ENCODE results near the gene SFPQ.
A peak's percentile ranks its signal among the peaks of the same experiment; 100 is the strongest.
"Not testable (repeated sequence)": the region's sequence is repeated elsewhere in the genome, so short reads cannot be mapped to it uniquely, and the experiment has no call there.

Gene SFPQ, protein sequence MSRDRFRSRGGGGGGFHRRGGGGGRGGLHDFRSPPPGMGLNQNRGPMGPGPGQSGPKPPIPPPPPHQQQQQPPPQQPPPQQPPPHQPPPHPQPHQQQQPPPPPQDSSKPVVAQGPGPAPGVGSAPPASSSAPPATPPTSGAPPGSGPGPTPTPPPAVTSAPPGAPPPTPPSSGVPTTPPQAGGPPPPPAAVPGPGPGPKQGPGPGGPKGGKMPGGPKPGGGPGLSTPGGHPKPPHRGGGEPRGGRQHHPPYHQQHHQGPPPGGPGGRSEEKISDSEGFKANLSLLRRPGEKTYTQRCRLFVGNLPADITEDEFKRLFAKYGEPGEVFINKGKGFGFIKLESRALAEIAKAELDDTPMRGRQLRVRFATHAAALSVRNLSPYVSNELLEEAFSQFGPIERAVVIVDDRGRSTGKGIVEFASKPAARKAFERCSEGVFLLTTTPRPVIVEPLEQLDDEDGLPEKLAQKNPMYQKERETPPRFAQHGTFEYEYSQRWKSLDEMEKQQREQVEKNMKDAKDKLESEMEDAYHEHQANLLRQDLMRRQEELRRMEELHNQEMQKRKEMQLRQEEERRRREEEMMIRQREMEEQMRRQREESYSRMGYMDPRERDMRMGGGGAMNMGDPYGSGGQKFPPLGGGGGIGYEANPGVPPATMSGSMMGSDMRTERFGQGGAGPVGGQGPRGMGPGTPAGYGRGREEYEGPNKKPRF

DNA sequence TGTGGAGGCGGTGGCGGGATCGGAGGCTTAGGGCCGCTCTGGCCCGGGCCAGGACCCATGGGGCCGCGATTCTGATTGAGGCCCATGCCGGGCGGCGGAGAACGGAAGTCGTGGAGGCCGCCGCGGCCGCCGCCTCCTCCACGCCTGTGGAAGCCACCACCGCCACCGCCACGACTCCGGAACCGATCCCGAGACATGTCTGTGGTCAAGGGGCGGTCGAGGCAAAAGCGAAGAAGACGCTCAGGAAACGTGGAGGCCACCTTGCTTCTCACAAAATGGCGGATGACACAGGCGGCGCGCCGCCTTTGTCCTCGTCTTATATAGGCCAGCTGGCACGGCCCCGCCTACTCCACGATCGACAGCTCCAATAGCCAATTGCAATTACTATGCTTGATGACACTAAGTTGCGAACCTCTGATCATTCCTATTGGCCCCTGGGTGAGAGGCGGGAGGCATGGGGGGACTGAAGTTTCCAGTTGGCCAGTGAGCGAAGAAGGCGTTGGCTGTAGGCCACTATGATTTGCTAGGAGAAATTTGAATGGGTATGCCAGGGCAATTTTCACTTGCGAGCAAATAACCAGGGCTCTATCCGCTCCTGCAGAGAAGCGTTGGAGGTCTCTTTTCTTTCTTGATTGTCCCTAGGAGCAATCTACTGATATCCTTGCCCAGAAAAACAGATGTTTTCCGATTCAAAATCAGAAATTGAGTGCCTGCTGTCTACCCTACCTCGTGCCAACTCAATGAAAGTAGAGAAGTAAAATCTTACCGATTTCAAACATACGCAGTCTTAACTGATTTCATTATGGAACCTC, at the start of gene SFPQ:
Gene SFPQ, minus strand, starts transcription at position 293 of the 812 bp plus-strand sequence. Its CDS starts 96 bp downstream, at position 197.
- peak; percentile 99 for DNase-seq

DNA sequence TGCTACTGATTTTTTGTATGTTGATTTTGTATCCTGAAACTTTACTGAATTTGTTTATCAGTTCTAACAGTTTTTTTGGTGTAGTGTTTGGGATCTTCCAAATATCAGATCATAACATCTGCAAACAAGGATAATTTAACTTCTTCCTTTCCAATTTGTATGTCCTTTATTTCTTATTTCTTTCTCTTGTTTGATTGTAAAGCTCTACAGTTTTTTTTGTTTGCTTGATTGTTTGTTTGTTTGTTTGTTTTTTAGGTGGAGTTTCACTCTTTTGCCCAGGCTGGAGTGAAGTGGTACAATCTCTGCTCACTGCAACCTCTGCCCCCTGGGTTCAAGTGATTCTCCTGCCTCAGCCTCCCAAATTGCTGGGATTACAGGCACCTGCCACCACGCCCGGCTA, 43.8 kb upstream of the SFPQ start:
- not testable (repeated sequence) for DNase-seq

DNA sequence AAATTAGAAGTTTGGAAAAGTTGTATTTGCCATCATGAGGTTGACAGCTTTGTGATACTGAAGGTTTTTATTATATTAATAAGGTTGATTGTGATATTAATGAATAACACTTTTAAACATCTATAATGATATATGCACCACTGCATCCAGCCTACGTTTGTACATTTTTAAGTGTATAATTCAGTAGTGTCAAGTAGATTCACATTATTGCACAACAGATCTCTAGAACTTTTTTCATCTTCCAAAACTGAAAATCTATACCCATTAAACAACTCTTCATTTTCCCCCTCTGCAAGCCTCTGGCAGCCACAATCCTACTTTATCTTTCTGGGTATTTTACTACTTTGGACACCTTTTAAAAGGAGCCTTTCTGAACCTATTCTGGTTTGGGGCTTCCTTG, 38.3 kb upstream of the SFPQ start:
- no peak for DNase-seq

DNA sequence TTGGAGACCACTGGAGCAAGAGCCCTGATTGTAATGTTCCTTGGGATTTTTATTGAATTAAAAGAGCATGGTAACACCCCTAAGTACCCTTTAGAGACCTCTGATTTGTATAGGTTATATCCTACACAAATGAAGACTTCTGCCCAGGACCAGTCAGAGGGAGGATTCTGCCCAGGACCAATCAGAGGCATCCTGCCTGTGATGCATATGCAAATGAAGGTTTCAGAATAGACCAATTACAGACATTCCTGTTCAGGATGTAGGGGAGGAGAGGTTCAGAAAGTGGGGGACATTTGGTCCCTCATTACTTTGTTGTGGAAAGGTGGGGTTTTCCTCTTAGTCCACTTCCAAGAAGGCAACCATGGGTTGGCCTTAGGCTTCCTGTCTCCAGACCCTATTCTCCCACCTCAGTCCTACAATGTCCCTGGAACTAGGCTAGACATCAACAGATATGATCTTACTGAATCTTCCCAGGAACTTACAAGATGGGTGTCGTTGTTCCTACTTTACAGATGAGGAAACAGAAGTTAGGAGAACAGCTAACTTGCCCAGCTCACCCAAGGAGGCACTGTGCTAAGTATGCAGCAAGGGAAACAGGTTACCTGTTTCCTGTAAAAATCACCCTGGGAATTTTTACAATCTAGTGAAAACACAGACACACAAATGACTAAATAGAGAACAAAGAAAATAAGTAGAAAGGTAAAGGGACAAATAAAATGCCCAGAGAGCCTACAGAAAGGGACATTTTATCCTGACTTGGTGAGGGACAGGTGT, 36.8 kb upstream of the SFPQ start:
- no peak for DNase-seq

DNA sequence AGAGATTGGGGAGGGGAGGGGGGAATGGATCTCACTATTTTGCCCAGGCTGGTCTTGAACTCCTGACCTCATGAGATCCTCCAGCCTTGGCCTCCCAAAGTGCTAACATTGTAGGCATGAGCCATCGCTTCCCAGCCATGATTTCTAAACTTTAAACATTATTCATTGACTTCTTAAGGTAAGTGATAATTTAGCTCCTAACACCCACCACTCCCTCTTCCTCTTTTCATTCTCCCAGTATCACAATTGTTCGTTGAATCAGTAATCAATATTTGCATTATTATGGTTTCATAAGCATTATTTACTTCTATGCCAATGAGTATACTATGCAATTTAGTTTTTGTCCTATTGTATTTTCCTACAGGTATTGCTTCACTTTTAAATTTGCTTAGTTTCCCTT, 33.6 kb upstream of the SFPQ start:
- DNase-seq = no peak

DNA sequence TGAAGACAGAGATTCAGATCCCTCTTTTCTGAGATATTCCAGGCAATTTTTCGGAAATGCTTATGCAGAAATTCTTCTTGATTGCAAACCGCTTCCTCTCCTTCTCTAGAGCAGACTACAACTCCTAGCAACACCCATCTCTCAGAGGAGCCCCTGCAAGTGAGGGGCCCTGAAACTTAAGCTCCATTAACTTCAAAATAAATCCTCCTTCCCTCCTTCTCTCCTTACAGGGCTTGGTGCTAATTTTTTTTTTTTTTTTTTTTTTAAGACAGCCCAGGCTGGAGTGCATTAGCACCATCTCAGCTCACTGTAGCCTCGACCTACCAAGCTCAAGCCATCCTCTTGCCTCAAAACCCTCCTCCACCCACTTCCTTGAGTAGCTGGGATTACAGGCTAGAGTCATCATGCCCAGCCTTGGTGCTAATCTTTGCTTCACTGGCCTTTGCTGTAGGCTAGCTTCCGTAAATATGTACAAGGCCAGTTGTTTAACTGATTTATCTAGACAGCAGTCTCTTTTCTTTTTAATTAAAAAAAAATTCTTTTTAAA, 30.2 kb upstream of the SFPQ start:
- no peak for DNase-seq

DNA sequence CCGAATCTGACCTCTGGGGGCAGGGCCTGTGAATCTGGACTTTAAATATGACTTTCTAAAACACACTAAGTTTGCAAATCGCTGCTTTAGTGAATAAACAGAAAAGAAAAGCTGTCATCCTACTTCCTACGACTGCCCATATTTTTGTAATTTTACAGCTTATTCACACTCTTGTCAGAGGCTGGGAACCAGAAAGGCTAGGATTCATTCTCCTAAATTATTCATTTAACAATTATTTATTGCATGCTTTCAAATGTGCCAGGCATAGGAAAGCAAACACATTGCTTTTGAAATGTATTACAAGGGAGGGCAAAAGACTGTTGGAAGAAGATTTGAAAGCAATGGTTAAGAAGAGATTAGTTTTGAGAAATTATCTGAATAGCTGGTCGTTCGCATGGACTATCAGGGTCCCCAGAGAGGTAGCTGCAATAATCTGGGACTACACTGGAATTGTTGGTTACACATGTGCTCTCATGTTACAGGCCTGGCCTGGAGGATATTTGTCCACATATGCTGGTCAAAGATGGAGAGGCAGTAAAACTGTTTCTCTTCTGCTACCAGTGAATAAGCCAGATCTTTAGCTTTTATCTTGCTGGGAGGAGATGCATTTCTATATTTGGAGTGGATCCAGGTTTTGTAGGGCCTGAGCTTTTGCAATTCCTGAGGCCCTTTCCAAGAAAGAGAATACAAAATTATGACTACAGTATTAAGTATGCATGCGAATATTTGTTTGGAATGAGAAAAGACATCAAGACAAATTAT, 29.6 kb upstream of the SFPQ start:
- DNase-seq = no peak

DNA sequence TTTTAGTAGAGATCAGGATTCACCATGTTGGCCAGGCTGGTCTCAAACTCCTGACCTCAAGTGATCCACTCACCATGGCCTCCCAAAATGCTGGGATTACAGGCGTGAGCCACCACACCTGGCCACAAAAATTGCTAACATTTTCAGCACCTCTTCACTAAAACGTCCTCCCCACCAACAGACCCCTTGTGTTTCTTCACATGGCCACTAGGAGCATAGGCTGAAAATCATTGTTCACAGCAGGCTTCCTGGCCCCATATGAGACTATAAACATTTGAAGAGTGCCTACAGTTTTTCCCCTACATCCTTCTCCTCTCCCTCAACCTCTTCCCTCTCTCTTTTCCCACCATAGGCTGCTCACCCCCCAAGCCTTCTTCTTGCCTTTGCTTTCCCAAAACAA, 28.0 kb upstream of the SFPQ start:
- no peak for DNase-seq

DNA sequence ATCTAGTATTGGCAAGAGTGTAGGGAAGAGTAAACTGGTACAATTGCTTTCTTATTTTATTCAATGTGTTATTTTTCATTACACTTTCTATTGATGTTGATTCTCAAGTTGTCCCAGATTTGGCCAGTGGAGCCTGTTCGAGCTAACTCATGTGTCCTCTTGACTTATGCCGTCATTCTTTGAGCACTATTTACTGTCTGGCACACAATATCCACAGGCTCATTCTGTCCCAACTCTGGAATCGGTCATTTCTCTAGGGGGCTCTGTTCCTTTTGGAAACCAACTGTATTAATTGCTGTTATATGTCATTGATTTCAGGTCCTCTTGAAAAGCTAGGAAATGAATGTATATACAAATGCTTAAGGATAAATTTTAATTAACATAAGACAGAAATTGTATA, 22.4 kb upstream of the SFPQ start:
- DNase-seq = no peak

DNA sequence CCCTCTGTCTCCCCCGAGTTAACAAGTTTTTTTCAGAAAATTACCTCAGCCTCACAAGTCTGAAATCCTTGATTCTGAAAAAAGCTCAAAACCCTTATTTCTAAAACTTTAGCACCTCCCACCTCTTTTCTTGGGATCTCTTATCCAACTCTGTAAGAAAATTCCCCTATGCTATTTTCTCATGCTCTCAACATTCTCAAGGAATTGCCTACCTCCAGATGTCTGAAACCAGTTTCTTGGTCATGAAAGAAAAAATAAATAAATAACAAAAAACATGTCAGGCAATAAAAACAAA, 18.1 kb upstream of the SFPQ start:
- no peak for DNase-seq

DNA sequence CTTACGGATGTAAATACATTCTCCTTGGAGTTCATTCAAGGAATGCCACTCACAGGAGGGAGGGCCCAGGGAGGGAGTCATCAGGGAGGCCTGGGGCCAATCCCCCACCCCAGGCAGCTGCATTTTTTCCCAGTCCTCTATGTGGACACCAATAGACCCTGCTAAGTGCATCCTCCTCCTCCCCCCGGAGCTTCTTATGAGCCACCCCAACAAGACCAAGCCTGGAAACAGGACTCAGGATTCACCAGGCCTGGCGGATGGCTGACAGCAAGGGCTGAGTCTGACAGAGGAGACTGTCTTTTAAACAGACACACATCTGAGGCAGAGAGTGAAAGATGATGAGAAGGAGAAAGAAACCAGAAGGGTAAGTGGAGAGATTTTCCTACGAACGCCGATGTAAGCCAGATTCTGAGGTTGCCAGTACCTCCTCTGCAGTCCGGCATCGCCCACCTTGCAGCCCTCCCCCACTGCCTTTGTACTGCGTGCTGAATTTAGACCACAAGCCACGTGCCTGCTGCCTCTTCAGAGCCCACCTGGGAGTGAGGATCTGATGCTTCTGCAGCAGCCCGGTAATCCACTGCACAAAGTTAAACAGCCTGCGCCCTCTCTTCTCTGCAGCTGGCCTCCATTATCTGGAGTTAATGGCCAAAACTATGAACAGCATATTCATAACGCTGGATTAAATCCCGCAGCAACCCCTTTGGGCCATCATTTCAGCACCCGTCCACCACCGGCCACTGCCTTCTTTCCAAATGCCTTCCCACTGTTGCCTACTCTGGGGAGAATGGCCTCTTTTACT, 17.6 kb upstream of the SFPQ start:
- no peak for DNase-seq

DNA sequence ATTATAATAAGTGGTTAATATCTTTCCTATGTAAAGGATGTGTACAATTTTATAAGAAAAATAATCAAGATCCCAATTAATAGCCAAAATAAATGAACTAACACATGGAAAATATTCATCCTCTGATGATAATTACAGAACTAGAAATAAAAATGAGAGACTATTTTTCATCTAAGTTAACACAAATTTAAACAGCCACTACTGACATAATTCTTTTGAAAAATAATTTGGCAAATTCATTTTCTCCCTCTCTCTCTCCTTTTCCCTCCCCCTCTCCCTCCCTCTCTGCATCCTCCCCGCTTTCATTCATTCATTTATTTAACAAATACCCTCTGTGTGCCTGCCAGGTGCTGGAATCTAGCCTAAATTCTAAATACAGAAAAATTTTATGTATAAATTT, 10.3 kb upstream of the SFPQ start:
- no peak for DNase-seq

DNA sequence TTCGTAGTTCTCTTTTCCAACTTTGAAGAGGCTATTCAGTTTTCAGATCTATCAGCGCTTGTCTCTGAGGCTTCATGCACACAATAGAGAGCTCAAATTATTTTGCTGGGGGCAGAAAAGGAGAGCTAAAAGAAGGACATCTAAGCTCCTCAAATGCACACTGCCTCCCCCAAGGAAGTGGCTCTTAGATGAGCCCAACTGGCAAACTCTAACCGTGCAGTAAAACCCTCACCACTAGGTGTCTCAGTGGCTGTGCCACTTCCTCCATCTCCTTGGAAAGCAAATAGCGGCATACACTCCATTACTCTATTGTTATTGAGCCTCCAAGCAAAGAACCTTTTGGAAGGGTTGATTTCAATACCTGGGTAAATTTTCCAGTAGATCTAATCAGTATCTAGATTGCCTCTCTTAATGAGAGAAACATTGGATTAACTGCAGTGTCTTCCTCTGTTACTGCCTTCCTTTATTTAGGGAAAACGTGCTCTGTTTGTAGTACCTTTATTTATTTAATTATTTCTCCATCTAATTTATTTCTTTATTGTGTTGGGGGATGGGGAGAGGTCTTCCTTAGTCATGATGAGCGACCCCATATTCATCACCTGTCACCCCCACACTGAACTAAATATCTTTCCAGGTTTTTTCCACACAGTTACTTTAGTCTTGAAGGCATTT, 9.2 kb upstream of the SFPQ start:
- DNase-seq = peak; percentile 72

DNA sequence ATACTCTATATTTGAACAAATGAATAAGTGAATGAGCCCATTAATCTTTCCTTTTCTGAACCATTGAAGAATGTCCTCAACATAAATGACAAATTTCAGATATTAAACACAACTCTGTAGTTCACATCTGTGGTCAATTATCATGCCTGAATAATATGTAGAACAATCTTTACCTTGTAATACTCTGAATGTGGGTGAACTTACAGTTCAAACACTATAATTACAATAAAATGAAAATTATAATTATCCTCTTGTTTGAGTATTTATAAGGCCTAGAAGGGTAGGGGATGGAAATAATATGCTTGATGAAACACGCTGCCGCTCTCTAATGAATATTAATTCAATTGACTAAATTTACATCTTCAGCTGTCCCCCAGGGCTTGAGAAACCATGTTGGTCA, 8.7 kb upstream of the SFPQ start:
- DNase-seq = no peak

DNA sequence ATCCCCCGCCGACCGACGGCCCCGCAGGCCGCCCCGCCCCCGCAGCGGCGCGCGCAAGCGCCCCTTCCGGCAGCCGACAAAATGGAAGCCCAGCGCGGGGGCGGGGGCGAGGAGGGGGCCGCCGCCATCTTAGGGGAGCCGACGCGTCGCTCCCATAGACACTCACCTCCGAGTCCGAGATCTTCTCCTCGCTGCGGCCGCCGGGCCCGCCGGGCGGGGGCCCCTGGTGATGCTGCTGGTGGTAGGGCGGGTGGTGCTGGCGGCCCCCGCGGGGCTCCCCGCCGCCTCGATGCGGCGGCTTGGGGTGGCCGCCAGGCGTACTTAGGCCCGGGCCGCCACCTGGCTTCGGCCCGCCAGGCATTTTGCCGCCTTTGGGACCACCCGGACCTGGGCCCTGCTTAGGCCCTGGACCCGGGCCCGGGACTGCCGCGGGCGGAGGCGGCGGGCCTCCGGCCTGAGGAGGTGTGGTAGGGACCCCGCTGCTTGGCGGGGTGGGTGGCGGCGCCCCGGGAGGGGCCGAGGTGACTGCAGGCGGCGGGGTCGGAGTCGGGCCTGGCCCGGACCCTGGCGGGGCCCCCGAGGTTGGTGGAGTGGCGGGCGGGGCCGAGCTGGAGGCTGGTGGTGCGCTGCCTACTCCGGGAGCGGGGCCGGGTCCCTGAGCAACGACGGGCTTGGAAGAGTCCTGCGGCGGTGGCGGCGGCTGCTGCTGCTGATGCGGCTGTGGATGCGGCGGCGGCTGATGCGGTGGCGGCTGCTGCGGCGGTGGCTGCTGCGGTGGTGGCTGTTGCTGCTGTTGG, 691 bp downstream of the SFPQ start:
- peak; percentile 42 for DNase-seq

DNA sequence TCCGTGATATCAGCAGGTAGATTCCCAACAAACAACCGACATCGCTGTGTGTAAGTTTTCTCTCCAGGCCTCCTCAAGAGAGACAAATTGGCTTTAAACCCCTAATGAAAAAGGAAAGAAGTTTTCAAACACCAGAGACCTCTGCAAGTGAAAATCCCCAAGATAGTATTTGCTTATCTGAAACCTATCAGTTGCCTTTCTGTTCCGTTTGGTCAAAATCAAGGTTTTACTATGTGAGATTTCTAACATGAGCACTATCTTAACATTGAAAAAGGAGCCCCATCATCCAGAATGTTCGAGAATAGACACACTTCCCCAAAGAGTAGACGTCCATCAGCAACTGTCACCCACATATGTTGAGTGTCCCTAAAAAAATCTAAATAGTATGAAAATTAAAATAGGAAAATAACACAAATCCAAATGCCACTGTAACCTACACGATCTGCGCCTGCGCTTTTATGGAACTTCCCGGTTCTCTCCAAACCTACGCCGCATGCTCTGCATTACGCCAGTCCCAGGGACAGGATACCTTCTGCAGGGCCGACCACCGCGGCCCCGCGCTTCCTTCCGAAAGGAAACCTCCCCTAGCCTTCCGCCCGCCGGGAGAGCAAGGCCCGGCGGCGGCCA, 1.4 kb downstream of the SFPQ start:
- DNase-seq = no peak

DNA sequence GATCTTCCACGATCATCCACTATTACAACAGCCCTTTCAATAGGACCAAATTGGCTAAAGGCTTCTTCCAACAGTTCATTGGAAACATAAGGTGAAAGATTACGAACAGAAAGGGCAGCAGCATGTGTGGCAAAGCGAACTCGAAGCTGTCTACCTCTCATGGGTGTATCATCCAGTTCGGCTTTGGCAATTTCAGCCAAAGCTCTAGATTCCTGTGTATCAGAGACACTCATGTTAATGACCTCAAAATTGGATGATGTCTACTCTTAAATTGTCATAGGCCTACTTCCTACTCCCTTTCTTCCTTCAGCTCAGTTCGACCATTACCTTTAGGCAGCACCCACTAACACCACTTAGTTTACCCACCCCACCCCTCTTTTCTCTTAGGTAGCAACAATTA, 2.2 kb downstream of the SFPQ start:
- no peak for DNase-seq

DNA sequence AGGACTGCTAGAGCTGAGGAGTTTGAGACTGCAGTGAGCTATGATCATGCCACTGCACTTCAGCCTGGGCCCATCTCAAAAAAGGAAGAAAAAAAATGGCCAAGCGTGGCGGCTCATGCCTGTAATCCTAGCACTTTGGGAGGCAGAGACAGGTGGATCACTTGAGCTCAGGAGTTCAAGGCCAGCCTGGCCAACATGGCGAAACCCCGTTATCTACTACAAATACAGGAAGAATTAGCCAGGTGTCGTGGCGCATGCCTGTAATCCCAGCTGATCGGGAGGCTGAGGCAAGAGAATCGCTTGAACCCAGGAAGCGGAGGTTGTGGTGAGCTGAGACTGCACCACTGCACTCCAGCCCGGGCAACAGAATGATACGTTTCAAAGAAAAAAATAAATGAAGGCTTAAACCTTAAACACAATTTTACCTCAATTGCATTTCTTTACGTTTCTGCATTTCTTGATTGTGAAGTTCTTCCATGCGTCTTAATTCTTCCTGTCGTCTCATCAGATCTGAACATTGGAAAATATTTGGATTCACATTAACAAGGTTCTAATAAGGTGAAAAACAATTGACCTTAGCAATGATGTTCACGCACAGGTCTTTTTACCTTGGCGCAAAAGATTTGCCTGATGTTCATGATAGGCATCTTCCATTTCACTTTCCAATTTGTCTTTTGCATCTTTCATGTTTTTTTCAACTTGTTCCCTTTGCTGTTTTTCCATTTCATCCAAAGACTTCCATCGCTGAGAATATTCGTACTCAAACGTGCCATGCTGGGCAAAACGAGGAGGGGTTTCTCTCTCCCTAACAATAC, 4.2 kb downstream of the SFPQ start:
- DNase-seq = no peak

Data from NCI-H446 treated with DMSO at 0.1 percent for 48 hours (cell line).